Forelimb muscle (tissue), 1 donor: Measurements from ENCODE around the gene DNM3. TPM values are rescaled to one million over a fixed set of nuclear protein-coding genes. Genes with fewer than 3 reads are reported as not detected.

ENCODE experiments used
- DNase-seq: peaks from one replicate; pipeline ENCODE4 v3.0.0-alpha.2; 2013; ENCODE audit warnings: low read depth
- polyA plus RNA-seq: library from polyadenylated mRNA; unstranded; fragments of 120-200 nt; gene quantifications from one replicate; pipeline ENCODE4 v1.2.1, GENCODE V29; 2013; ENCODE audit not compliant: insufficient read length

Gene DNM3
- polyA plus RNA-seq, 1 donor: 3.0 TPM

- no peak for DNase-seq
These were observed 611.3 kb downstream of the DNM3 start for GRCh38 chr1:172452536-172453152.

- DNase-seq: no peak
These were observed 611.9 kb downstream of the DNM3 start for GRCh38 chr1:172453153-172453545.

GRCh38 chr1:172453607-172454006, 612.3 kb downstream of the DNM3 start:
- DNase-seq: no peak

- no peak for DNase-seq
These were observed 614.2 kb downstream of the DNM3 start for GRCh38 chr1:172455451-172455850.

- no peak for DNase-seq
These were observed 615.1 kb downstream of the DNM3 start for GRCh38 chr1:172456344-172456769.

GRCh38 chr1:172457479-172458130, 616.3 kb downstream of the DNM3 start:
- DNase-seq: no peak

GRCh38 chr1:172460177-172460576, 618.9 kb downstream of the DNM3 start:
- no peak for DNase-seq

- no peak for DNase-seq
These were observed 619.6 kb downstream of the DNM3 start for GRCh38 chr1:172460887-172461315.

Other genes starting within 250 kb of the DNM3 start
- not detected for gene MYOCOS, start 219.3 kb upstream of the DNM3 start, polyA plus RNA-seq
- 4.5 TPM for gene MYOC, start 188.8 kb upstream of the DNM3 start, polyA plus RNA-seq
- 7.8 TPM for gene VAMP4, start 99.4 kb upstream of the DNM3 start, polyA plus RNA-seq
- 22.9 TPM for gene METTL13, start 59.8 kb upstream of the DNM3 start, polyA plus RNA-seq